SIG-M5 treated with dmso at 0.1 percent for 504 hours (cell line): ENCODE results near the gene TULP3.

ENCODE experiments used
- DNase-seq: peaks from one replicate; lab custom pipeline; 2025; ENCODE audit not compliant: unreplicated experiment; lab: John Stamatoyannopoulos, UW

The TULP3 gene

GRCh38 chr12:2925322-2925995, 34.8 kb downstream of the TULP3 start:
- DNase-seq = no peak

GRCh38 chr12:2930865-2931264, 40.2 kb downstream of the TULP3 start:
- DNase-seq = no peak

DNA sequence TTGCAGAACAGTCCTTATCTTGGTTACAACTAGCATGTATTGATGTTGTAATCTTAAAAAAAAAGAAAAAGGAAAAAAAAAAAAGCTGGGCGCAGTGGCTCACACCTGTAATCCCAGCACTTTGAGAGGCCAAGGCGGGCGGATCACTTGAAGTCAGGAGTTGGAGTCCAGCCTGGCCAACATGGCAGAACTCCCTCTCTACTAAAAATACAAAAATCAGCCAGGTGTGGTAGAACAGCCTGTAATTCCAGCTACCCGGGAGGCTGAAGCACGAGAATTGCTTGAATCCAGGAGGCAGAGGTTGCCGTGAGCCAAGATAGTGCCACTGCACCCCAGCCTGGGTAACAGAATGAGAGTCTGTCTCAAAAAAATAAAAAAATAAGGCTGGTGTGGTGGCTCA, 42.9 kb downstream of the TULP3 start:
- no peak for DNase-seq

- no peak for DNase-seq
Observed at GRCh38 chr12:2934371-2934770, 43.7 kb downstream of the TULP3 start.

DNA sequence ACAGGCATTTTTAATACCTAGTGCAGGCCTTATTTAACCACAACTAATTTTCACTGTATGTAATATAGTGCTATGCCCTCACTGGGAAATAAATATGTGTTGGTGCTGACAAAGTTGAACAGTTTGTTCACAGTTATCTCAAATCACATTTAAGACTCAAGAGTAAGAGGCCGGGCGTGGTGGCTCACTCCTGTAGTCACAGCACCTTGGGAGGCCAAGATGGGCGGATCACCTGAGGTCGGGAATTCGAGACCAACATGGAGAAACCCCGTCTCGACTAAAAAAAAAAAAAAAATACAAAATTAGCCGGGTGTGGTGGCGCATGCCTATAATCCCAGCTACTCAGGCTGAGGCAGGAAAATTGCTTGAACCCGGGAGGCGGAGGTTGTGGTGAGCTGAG, 45.6 kb downstream of the TULP3 start:
- DNase-seq = no peak

GRCh38 chr12:2937500-2937899, 46.8 kb downstream of the TULP3 start:
- no peak for DNase-seq

- DNase-seq = no peak
Observed at GRCh38 chr12:2939191-2939590, 48.5 kb downstream of the TULP3 start.

DNA sequence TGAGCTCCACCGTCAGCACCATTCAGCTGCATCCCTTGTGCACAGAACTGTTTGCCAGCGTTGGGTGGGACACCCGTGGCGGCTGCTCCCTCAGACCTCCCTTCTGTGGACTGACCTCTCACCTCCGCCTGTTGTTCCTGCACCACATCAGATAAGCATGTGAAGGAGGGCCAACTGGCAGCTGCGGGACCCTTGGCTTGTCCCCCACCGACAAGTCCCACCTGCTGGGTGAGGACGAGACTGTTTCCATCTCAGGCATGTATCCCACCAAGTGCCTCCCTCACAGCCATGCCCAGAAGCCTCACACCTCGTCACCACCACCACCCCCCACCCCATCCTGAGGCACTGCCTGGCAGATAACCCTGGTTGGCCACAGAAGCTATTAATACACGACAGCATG, 49.9 kb downstream of the TULP3 start:
- DNase-seq = no peak

- no peak for DNase-seq
Observed at GRCh38 chr12:2941524-2941923, 50.8 kb downstream of the TULP3 start.

DNA sequence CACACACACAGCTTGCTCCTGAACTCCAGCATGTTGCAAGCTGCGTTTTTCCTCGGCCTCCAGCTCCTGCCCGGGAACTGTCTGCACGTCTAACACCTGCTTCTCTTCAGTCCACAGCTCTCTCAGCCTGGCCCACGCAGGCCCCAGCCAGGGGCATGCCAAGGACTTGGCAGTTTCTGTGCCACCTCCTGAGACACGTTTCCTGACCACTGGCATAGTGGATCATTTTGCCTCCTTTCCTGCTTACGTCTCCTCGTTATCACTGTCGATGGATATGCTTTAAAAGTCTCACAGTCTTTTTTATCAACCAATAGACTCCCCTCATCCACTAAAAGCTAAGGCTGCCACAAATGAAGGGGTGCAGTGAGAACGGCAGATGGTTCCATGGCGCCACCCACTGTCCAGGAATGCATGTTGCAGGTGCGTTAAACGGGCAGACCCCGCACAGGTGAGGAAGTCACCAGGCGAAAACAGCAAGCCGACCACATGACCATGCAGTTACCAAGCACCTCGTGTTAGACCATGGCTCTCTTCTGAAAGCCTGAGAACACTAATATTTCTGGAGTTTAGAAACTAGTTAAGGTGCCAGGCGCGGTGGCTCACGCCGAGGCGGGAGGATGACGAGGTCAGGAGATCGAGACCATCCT, 53.8 kb downstream of the TULP3 start:
- no peak for DNase-seq

GRCh38 chr12:2949411-2949810, 58.7 kb downstream of the TULP3 start:
- DNase-seq = no peak

DNA sequence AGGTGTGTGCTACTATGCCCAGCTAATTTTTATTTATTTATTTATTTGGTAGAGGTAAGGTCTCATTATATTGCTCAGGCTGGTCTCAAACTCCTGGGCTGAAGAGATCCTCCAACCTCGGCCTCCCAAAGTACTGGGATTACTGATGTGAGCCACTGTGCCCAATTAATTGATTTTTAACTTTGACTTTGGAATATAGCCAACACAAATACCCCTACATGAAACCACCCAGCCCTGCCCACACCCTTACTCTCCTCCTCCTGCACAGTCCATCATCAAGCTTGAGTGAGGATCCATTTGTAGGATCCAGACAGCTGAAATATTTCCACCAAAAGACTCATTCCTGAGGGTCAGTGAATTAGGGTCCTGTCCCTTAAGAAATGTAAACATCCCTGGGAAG, 65.2 kb downstream of the TULP3 start:
- no peak for DNase-seq

DNA sequence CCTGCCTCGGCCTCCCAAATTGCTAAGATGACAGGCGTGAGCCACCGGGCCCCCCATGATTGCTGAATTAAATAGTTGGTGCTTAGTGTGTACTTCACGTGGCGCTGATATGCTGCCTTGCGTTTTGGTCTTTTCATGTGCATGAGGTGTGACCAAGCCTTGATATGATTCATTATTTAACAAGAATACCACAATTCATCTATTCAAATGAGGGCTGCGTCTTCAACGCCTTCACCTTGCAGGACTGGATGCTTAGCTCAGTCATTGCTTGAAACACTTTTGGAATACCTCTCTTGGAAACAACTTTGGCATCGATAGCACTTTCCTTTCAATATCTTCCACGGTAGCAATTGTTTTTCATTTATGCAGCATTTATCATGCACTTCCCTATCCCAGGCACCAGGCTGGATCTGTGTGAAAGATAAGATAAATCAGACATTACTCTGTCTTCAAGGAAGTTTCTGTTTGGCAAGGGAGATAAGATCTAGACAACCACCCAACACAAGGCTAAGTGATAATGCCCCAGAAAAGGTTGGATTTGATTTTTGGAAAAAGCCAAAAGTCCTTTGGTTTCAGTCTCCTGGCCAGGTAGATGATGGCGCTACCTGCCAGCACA, 67.2 kb downstream of the TULP3 start:
- no peak for DNase-seq

DNA sequence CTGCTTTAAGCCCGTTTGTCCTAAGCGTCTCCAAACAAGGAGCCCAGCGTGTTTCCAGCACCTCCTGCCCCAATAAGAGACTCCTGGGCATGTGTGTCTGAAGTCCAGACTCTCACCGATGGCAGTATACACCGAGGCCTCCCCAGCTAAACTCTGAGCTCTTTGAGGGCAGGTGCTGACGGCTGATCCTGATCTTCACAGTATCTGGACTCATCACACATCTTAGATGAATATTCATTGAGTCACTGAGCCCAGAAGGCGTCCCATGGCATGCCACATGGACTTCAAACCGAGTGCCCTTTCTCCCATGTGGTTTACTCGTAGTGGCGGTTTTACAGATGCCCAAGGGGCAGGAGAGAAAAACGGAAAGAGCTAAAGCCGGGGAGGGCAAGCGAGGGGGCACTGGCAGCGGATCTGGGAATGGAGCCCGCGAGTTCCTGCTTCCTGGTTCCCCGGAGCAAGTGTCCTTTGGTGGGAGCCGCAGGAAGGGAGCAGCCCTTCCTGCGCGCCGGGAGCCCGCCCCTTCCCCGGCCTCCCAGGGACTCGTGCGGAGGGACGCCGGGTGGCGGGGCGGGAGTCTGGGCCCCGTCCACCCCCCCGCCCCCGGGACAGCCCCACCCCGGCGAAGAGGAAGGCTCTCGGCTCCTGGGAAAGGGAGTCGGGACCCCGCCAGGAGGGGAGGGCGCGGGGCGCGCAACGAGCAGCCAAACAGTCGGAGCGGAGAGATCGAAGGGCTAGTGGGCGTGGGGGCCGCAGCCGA, 67.9 kb downstream of the TULP3 start:
- peak; percentile 53 for DNase-seq

- peak; percentile 52 for DNase-seq
Observed at GRCh38 chr12:2959192-2959504, 68.5 kb downstream of the TULP3 start, which contains the start of gene TEAD4. Gene TEAD4, plus strand, starts transcription at chr12:2959397.

DNA sequence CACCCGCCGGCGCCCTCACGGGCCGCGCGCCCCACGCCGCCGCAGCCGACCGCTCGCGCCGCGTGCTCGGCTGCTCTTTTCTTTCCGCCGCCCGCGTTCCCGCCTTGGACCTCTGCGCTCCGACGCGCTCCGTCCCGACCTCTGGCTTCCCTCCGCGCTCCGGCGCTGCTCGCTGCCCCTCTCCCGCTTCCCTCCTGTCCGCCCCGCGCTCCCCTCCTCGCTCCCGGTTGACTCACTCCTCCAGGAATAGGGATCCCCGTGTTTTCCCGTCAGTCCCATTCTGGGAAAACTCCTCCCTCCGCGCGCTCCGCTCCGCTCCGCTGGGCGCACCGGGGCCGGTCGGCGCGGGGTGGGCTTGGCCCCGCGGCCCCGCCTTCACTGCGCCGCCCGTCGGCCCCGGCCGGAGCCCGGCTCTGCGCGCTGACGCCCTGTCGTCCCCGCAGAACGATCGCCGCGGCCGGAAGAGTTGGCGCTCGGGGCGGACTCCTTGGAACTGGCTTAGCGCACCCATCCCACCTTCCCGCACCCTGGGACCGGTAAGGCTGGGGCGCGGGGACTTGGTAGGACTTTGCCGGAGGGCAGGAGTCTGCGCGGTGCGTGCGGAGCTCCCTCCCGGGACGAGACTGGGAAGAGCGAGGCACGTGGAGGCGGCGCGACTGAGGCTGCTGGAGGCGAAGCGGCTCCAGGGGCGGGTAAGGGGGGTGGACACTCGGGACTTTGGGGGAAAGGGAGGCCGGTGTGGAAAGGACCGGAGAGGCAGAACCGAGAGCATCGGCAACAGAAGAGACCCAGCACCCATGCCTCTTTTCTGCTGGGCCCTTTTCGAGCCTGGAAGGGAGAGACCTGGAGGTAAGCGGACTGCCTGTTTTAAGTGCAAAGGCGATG, 69.1 kb downstream of the TULP3 start:
- DNase-seq = peak; percentile 52

GRCh38 chr12:2960390-2960956, 69.8 kb downstream of the TULP3 start:
- DNase-seq = peak; percentile 19

DNA sequence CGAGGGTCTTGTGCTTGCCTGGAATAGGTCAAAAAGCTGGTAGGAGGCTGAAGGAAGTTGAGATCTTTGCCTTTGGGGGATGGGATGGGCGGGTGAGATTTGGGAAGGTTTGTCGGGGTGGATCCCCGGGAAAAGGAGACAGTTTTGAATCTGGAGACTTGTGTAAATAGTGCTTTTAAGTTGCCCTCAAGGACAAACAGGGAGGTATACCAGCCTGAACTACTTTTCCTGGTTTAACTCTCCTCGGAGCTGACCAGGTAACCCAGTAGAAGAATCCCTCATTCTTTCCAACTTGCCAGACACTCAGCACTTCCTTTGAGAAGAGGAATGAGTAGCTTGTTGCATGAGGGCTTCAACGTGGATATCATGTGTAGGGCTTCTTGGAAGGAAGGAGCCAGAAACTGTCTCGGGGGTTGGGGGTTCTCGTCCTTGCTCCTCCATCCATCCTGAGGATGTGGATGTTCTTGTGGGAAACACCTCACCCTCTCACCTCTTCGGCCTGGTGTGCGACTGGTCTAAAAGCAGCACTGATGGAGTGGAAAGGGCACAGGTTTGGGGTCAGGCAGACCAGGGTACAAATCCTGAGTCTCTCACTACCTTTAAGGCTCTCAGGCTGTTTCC, 70.4 kb downstream of the TULP3 start:
- DNase-seq = no peak

- no peak for DNase-seq
Observed at GRCh38 chr12:2961705-2962104, 71.0 kb downstream of the TULP3 start.

DNA sequence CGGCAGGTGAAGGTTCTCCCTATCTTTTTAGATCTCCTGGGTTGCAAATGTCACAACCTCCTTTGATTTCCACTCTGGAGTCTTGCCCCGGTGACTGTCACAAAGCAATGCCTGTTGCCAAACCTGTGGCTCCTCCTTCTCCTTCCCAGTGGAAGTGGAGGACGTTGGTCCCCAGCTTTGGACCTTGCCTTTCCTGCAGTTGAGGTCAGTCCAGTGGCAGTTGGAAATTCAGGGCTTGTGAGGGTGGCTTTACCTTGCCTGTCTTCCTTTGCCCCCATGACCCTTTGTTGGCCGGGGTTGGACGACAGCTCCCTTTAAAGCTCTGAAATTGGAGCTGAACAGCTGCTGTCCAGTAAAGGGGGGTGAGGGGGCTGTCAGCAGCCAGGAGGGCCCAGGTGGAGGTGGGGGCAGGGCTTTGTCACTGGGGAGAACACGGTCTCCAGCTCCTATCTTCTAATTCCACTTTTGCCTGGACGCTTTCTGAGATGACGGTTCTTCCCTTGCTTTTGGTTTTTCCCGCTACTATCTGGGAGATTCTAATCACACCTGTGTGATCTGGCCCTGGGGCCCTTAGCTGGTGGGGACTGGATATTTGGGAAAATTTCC, 72.6 kb downstream of the TULP3 start:
- DNase-seq = no peak
